ENCODE data around the gene SRBD1.

SRBD1 gene

GRCh38 chr2:45470531-45470930, 140.5 kb downstream of the SRBD1 start:
- DNase-seq (ENCODE audit: low read depth in 4 of 4, low spot score in 1 of 4) = no peak

GRCh38 chr2:45469314-45470099, 141.6 kb downstream of the SRBD1 start:
- DNase-seq (ENCODE audit: low read depth in 4 of 4, low spot score in 1 of 4) = no peak

- no peak for DNase-seq (ENCODE audit: low read depth in 4 of 4, low spot score in 1 of 4)
Measured at GRCh38 chr2:45468279-45468678, 142.8 kb downstream of the SRBD1 start.

- DNase-seq (ENCODE audit: low read depth in 4 of 4, low spot score in 1 of 4) = no peak
Measured at GRCh38 chr2:45466053-45466452, 145.0 kb downstream of the SRBD1 start.

GRCh38 chr2:45460825-45461224, 150.2 kb downstream of the SRBD1 start:
- no peak for DNase-seq (ENCODE audit: low read depth in 4 of 4, low spot score in 1 of 4)

GRCh38 chr2:45459860-45460259, 151.2 kb downstream of the SRBD1 start:
- no peak for DNase-seq (ENCODE audit: low read depth in 4 of 4, low spot score in 1 of 4)

GRCh38 chr2:45458909-45459563, 152.0 kb downstream of the SRBD1 start:
- DNase-seq (ENCODE audit: low read depth in 4 of 4, low spot score in 1 of 4) = no peak

- DNase-seq (ENCODE audit: low read depth in 4 of 4, low spot score in 1 of 4) = no peak
Measured at GRCh38 chr2:45457211-45457945, 153.7 kb downstream of the SRBD1 start.

- DNase-seq (ENCODE audit: low read depth in 4 of 4, low spot score in 1 of 4) = no peak
Measured at GRCh38 chr2:45452866-45453265, 158.2 kb downstream of the SRBD1 start.

- DNase-seq (ENCODE audit: low read depth in 4 of 4, low spot score in 1 of 4) = no peak
Measured at GRCh38 chr2:45450634-45451033, 160.4 kb downstream of the SRBD1 start.

GRCh38 chr2:45448217-45448616, 162.8 kb downstream of the SRBD1 start:
- DNase-seq (ENCODE audit: low read depth in 4 of 4, low spot score in 1 of 4) = no peak

GRCh38 chr2:45446016-45446415, 165.1 kb downstream of the SRBD1 start:
- no peak for DNase-seq (ENCODE audit: low read depth in 4 of 4, low spot score in 1 of 4)

GRCh38 chr2:45445037-45445436, 166.0 kb downstream of the SRBD1 start:
- DNase-seq (ENCODE audit: low read depth in 4 of 4, low spot score in 1 of 4) = no peak

- DNase-seq (ENCODE audit: low read depth in 4 of 4, low spot score in 1 of 4) = no peak
Measured at GRCh38 chr2:45443012-45443411, 168.1 kb downstream of the SRBD1 start.

GRCh38 chr2:45442026-45442425, 169.0 kb downstream of the SRBD1 start:
- DNase-seq (ENCODE audit: low read depth in 4 of 4, low spot score in 1 of 4) = no peak

GRCh38 chr2:45441571-45441970, 169.5 kb downstream of the SRBD1 start:
- DNase-seq (ENCODE audit: low read depth in 4 of 4, low spot score in 1 of 4) = no peak

- no peak for DNase-seq (ENCODE audit: low read depth in 4 of 4, low spot score in 1 of 4)
Measured at GRCh38 chr2:45439788-45440773, 171.0 kb downstream of the SRBD1 start.

- no peak for DNase-seq (ENCODE audit: low read depth in 4 of 4, low spot score in 1 of 4)
Measured at GRCh38 chr2:45438872-45439665, 172.0 kb downstream of the SRBD1 start.

- DNase-seq (ENCODE audit: low read depth in 4 of 4, low spot score in 1 of 4) = no peak
Measured at GRCh38 chr2:45436456-45436855, 174.6 kb downstream of the SRBD1 start.

GRCh38 chr2:45435316-45435715, 175.8 kb downstream of the SRBD1 start:
- DNase-seq (ENCODE audit: low read depth in 4 of 4, low spot score in 1 of 4) = no peak
